AG04449 (cell line): ENCODE data around the gene AGGF1.

ENCODE experiments used
- CTCF ChIA-PET: fragments of 350-600 bp; formaldehyde crosslinking; extraction: SDS; loops from one replicate; lab custom pipeline; 2021; ENCODE audit warnings: antibody characterized with exemption; lab: Yijun Ruan, JAX
- POLR2A ChIA-PET: fragments of 400-600, 350-600 bp; formaldehyde crosslinking; extraction: SDS; loops from one replicate; lab custom pipeline; 2020; ENCODE audit warnings: antibody characterized with exemption, inconsistent platforms; lab: Yijun Ruan, JAX
- DNase-seq: peaks from one replicate; pipeline ENCODE4 v3.0.0-alpha.2; 2010; ENCODE audit warnings: low read depth, low spot score
- H3K4me3 ChIP-seq: 2 replicates; pipeline ENCODE4 v1.5.1; 2011; ENCODE audit warnings: low read depth, mild to moderate bottlenecking, control low read depth, low read length
- TF ChIP-seq, protein P1 (sequence below): IDR thresholded peaks from one replicate; pipeline ENCODE4 v1.5.1; 2011; ENCODE audit warnings: mild to moderate bottlenecking, moderate library complexity, low read length, control low read depth, inconsistent platforms; ENCODE audit not compliant: insufficient read depth; ENCODE audit errors: missing control alignments

The AGGF1 gene

DNA sequence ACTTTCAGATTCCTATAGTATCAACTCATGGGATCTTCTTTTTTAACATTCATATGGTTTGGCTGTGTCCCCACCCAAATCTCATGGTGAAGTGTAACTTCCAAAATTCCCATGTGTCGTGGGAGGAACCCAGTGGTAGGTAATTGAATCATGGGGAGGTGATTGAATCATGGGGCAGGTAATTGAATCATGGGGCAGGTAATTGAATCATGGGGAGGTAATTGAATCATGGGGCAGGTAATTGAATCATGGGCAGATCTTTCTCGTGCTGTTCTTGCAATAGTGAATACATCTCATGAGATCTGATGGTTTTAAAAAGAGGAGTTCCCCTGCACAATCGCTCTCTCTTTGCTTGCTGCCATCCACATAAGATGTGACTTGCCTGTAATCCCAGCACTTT is 21.8 kb upstream of the AGGF1 start:
- TF ChIP-seq, protein P1, sequence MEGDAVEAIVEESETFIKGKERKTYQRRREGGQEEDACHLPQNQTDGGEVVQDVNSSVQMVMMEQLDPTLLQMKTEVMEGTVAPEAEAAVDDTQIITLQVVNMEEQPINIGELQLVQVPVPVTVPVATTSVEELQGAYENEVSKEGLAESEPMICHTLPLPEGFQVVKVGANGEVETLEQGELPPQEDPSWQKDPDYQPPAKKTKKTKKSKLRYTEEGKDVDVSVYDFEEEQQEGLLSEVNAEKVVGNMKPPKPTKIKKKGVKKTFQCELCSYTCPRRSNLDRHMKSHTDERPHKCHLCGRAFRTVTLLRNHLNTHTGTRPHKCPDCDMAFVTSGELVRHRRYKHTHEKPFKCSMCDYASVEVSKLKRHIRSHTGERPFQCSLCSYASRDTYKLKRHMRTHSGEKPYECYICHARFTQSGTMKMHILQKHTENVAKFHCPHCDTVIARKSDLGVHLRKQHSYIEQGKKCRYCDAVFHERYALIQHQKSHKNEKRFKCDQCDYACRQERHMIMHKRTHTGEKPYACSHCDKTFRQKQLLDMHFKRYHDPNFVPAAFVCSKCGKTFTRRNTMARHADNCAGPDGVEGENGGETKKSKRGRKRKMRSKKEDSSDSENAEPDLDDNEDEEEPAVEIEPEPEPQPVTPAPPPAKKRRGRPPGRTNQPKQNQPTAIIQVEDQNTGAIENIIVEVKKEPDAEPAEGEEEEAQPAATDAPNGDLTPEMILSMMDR, result no peak
- H3K4me3 ChIP-seq, result no peak overlapping the region
- POLR2A ChIA-PET, result no interaction called here
- DNase-seq, result no peak
- CTCF ChIA-PET, result interaction anchor here (1.2 to 1.5 kb wide), 2 partner anchors 8 to 140 kb away, joined by 3 to 5 read pairs; no protein-coding TSS in a partner anchor

- POLR2A ChIA-PET, result no interaction called here
- no peak overlapping the region for H3K4me3 ChIP-seq
- CTCF ChIA-PET, result no interaction called here
- DNase-seq, result no peak
- TF ChIP-seq, protein P1, result no peak
These were observed 20.0 kb upstream of the AGGF1 start for GRCh38 chr5:77010243-77010642.

GRCh38 chr5:77011498-77011897 is 18.7 kb upstream of the AGGF1 start:
- no peak for DNase-seq
- ChIA-PET POLR2A (no interaction called here), CTCF (interaction anchor here (1.2 to 2.9 kb wide), 2 partner anchors 20 to 143 kb away, joined by 3 to 13 read pairs; no protein-coding TSS in a partner anchor)
- TF ChIP-seq, protein P1, result no peak
- H3K4me3 ChIP-seq, result no peak overlapping the region

DNA sequence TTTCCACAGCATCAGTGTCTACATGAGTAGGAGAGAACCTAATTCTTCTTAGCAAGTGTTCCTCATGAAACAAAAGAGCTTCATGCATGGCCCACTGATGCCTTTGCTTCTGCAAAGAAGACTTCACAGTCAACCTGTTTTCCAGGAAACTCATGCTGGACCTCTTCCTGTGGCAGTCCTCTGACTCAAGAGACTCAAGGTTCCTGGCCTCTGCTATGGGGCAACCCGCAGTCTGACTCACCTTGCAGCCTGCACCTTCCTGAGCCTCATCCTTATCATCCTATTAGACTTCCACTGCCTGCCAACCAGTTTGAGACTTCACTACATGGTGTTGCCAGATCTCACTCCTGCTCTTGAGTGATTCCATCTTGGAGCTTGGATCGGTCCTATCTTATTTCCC is 17.6 kb upstream of the AGGF1 start:
- TF ChIP-seq, protein P1, result no peak
- ChIA-PET POLR2A (no interaction called here), CTCF (interaction anchor here (1.1 to 2.9 kb wide), 3 partner anchors 13 to 144 kb away, joined by 3 to 13 read pairs (median 4); no protein-coding TSS in a partner anchor)
- no peak for DNase-seq
- H3K4me3 ChIP-seq, result no peak overlapping the region

DNA sequence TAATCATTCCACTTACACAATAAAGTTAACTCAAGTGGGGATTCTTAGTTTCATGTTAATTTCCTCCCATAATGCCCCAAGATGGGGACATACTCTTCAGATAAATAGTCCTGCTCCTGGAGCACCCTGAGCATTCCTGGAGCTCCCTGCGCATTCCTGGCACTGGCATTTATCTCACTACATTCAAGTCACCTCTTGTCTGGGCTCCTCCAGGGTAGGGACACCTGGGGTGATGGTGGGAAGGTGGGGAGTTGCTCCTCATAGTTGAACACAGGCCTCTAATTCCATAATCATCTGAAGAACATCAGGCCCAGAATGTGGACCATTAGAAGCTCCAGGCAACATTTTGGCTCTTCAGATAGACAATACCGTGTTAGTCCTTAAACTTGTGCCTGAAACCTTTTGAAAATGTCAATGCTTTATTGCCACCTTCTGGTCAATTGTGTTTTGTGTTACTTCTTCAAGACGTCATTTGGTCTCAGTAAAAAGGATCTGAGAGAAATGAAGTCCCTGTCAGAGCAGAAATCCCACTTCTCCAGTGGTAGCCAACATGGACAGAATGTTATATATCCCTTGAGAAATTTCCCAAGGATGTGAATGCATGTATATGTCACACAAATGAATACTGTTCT is 14.2 kb upstream of the AGGF1 start:
- CTCF ChIA-PET, result interaction anchor here (0.6 to 3.9 kb wide), 26 partner anchors 8 to 613 kb away, joined by 3 to 153 read pairs (median 4); partner anchors contain the start of genes AGGF1 and S100Z
- H3K4me3 ChIP-seq, result no peak overlapping the region
- POLR2A ChIA-PET, result no interaction called here
- peak; percentile 4 for DNase-seq
- TF ChIP-seq, protein P1, result no peak

DNA sequence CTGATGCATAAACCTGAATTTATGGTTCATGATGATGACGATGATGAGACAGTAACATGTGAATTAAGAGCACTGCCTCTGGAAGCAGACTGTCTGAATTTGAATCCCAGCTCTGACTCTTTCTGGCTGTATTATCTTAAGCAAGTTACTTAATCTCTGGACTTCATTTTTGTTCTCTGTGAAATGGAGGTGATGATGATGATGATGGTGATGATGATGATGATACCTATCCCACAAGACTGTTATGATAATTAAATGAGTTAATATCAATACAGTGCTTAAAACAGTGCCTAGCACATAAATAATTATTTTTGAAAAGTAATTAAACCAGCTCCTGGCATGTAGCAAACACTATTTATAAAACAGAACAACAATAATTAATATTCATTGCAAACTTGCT is 13.2 kb upstream of the AGGF1 start:
- TF ChIP-seq, protein P1, result no peak
- no peak overlapping the region for H3K4me3 ChIP-seq
- POLR2A ChIA-PET, result no interaction called here
- CTCF ChIA-PET, result interaction anchor here (0.8 to 3.9 kb wide), 20 partner anchors 8 to 419 kb away, joined by 3 to 153 read pairs (median 4); partner anchors contain the start of genes AGGF1 and S100Z
- DNase-seq, result no peak
